Loucy (cell line): ENCODE results near the gene NMT1.

Experiments used
- CTCF ChIP-seq: fragments of 200-600 bp; sonication (generic); conservative IDR thresholded peaks from 2 replicates; pipeline ENCODE4 v1.5.1; 2014; ENCODE audit warnings: mild to moderate bottlenecking, antibody characterized with exemption, low read length
- EZH2phosphoT487 ChIP-seq: fragments of 200-600 bp; IDR thresholded peaks from 2 replicates; pipeline ENCODE4 v1.6.1; 2018; ENCODE audit warnings: antibody characterized with exemption, mild to moderate bottlenecking, moderate library complexity, borderline replicate concordance

GRCh38 chr17:45030733-45031132 is 30.4 kb upstream of the NMT1 start:
- TF ChIP-seq CTCF (no peak), EZH2phosphoT487 (no peak)
